Thyroid gland (tissue), 4 donors: Measurements from ENCODE around the gene LRP8. TPM values are rescaled to one million over a fixed set of nuclear protein-coding genes. Genes with fewer than 3 reads are reported as not detected.

Experiments used
- DNase-seq, 2 donors: peaks; one replicate each; pipeline ENCODE4 v3.0.0-alpha.2; 2019
- H3K27ac ChIP-seq, 3 donors: fragments of 200-600 bp; sonication (generic); 1 replicate in 2 of 3; 2 replicates in 1 of 3; pipeline ENCODE4 v1.5.1; 2016 to 2019; ENCODE audit warnings: mild to moderate bottlenecking in 1 of 3, moderate library complexity in 1 of 3
- H3K27me3 ChIP-seq: fragments of 200-600 bp; sonication (generic); one replicate; pipeline ENCODE4 v1.5.1; 2019
- H3K36me3 ChIP-seq, 2 donors: fragments of 200-600 bp; sonication (generic); one replicate each; pipeline ENCODE4 v1.5.1; 2016 to 2019
- H3K4me1 ChIP-seq, 2 donors: fragments of 200-600 bp; sonication (generic); one replicate each; pipeline ENCODE4 v1.5.1; 2017 to 2019
- H3K4me3 ChIP-seq, 3 donors: fragments of 200-600 bp; sonication (generic); replicated peaks in 1 of 3; 1 replicate in 2 of 3; 2 replicates in 1 of 3; pipeline ENCODE4 v1.5.1; 2016; ENCODE audit warnings: mild to moderate bottlenecking in 1 of 3
- H3K9me3 ChIP-seq: fragments of 200-600 bp; sonication (generic); one replicate; pipeline ENCODE4 v1.5.1; 2017
- POLR2A ChIP-seq, 2 donors: fragments of 450-650 bp; IDR thresholded peaks; one replicate each; pipeline ENCODE4 v1.6.1; 2017; ENCODE audit warnings: antibody characterized with exemption in 2 of 2, mild to moderate bottlenecking in 2 of 2, moderate library complexity in 1 of 2
- whole genome bisulfite sequencing, 2 donors: methylation state at CpG; one replicate each; pipeline ENCODE4 v1.1.5; 2017; 5-methylcytosine and 5-hydroxymethylcytosine counted together
- intact Hi-C: fragments of 100-400 bp; cut with DNase I; formaldehyde crosslinking; loops from one replicate; pipeline ENCODE4 v1.15.1; 2023
- total RNA-seq, 4 donors: library from RNA; depleted of rRNA; stranded (reverse); fragments of >200 nt; gene quantifications; one replicate each; pipeline ENCODE4 v1.2.3, GENCODE V29; 2016
- TF ChIP-seq, protein P1 (sequence below), 6 experiments: fragments of 200-600 bp in 3 of 6; fragments of 450-650 bp in 3 of 6; sonication (generic) in 3 of 6; IDR thresholded peaks; one replicate each; pipeline ENCODE4 v1.5.1; 2016 to 2019; ENCODE audit warnings: antibody characterized with exemption in 6 of 6, mild to moderate bottlenecking in 2 of 6, inconsistent platforms in 1 of 6, moderate library complexity in 1 of 6

LRP8 gene
- total RNA-seq, 4 donors from 2014 or later: 92.8 to 200 (median 143) TPM

DNA sequence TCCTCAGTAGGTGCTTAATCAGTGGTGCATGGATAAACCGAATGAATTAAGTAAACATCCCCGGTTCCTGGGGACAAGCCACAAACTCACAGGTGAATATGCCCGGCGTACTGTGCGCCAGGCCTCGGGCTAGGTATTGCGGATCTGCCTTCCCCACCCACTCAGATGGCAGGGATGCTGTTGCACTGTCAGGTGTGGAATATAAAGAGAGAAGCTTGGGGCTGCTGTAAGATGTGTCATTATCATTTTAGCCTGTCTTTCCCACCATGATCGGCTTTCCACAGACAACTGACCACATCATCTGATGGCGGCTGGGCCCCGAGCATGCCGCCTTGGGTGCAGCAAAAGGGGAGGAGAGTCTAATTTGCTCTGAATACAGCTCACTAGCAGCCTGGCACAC, 45.4 kb upstream of the LRP8 start:
- intact Hi-C loops: no loop called here
- TF ChIP-seq, protein P1, sequence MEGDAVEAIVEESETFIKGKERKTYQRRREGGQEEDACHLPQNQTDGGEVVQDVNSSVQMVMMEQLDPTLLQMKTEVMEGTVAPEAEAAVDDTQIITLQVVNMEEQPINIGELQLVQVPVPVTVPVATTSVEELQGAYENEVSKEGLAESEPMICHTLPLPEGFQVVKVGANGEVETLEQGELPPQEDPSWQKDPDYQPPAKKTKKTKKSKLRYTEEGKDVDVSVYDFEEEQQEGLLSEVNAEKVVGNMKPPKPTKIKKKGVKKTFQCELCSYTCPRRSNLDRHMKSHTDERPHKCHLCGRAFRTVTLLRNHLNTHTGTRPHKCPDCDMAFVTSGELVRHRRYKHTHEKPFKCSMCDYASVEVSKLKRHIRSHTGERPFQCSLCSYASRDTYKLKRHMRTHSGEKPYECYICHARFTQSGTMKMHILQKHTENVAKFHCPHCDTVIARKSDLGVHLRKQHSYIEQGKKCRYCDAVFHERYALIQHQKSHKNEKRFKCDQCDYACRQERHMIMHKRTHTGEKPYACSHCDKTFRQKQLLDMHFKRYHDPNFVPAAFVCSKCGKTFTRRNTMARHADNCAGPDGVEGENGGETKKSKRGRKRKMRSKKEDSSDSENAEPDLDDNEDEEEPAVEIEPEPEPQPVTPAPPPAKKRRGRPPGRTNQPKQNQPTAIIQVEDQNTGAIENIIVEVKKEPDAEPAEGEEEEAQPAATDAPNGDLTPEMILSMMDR (IDR thresholded peaks at IDR 0.05): no peak
- TF ChIP-seq POLR2A (IDR thresholded peaks at IDR 0.05): no peak
- Histone ChIP-seq H3K27ac (no peak overlapping the region), H3K9me3 (no peaks in the 10 kb centered on the region), H3K27me3 (no peaks in the 10 kb centered on the region), H3K4me3 (no peak overlapping the region), H3K36me3 (no peaks in the 10 kb centered on the region), H3K4me1 (no peaks in the 10 kb centered on the region)
- DNase-seq: no peak
- 87% methylated on average over 10 to 11 of the region's 11 CpGs for WGBS, 2 donors

DNA sequence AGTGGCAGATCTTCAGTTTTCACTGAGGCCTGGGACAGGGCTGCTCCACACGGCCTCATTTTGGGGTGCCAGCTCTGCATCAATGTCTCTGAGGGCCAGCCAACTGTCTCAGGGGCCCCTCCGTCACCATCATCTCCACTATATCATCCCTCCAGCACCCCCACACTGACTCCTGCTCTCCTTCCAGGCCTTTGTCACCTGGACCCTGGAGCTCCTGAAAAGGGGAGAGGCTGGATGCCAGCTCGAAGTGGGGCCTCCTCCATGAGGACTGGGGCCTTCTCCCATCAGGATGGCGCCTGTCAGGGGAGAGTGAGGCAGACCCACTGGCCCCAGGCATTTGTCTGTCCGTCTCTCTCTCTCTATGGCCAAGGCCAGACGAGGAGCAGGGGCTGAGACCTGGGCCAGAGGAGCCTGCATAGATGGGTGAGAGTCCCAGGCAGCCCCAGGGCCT, 44.7 kb upstream of the LRP8 start:
- TF ChIP-seq POLR2A (IDR thresholded peaks at IDR 0.05): no peak
- TF ChIP-seq, protein P1 (IDR thresholded peaks at IDR 0.05): no peak
- no peaks in the 10 kb centered on the region for H3K36me3 ChIP-seq
- no peak for DNase-seq

DNA sequence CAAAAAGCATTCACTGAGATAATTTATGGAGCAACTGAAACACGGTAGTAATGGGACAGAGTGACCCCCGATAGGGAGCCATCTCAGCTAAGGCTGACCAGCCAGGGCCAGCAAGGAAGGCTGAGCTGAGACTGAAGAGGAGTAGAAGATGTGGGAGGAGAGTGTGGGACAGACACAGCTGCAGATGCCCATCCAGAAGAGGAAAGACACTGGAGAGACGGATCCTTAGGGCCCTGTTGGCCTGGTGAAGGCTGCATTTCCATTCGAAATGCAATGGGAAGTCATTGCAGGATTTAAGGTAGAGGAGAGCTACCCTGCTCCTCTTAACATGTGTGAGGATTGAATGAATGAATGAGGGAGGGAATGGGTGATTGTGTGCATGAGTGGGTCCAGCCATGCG, 44.0 kb upstream of the LRP8 start:
- DNase-seq: no peak
- intact Hi-C loops: no loop called here
- no peaks in the 10 kb centered on the region for H3K9me3 ChIP-seq
- H3K4me3 ChIP-seq: no peak overlapping the region
- H3K36me3 ChIP-seq: no peaks in the 10 kb centered on the region
- no peaks in the 10 kb centered on the region for H3K4me1 ChIP-seq
- WGBS, 2 donors: 93 to 96% methylated on average over 5 of the region's 5 CpGs
- TF ChIP-seq, protein P1 (IDR thresholded peaks at IDR 0.05): no peak
- TF ChIP-seq POLR2A (IDR thresholded peaks at IDR 0.05): no peak
- no peak overlapping the region for H3K27ac ChIP-seq
- no peaks in the 10 kb centered on the region for H3K27me3 ChIP-seq

More for the DNA sequence above, 44.7 kb upstream of the LRP8 start:
- Histone ChIP-seq H3K27ac (no peak overlapping the region), H3K4me3 (no peak overlapping the region), H3K9me3 (no peaks in the 10 kb centered on the region), H3K27me3 (no peaks in the 10 kb centered on the region), H3K4me1 (no peaks in the 10 kb centered on the region)
- intact Hi-C loops: no loop called here
- WGBS, 2 donors: 88 to 92% methylated on average over 5 to 6 of the region's 6 CpGs

DNA sequence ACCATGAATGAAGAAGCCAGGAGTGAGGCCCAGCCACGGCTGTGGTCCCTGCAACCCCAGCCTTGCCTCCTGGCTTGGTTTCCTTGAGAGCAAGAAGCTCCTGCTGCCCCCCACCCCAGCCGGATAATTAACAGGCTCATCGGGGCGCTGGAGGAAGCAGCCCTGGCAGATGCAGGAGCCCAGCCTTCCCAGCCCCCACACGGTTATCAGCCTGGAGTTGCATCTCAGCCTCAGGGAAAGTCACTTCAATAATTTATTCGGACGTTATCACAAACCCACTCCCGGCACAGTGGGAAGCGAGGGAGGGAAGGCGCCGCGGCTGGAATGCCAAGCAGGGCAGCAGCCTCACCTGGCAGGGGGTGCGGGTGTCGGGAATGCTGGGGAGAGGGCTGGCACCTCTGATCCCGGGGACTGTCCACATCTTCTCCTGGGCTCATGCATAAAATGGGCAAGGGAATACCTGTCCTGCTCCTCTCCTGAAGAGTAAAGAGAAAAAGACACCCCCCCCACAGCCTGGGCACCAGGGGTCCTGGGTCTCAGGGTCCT, 43.3 kb upstream of the LRP8 start:
- H3K27me3 ChIP-seq: no peaks in the 10 kb centered on the region
- no peaks in the 10 kb centered on the region for H3K4me1 ChIP-seq
- no peak for DNase-seq
- no peak overlapping the region for H3K27ac ChIP-seq
- H3K36me3 ChIP-seq: no peaks in the 10 kb centered on the region
- intact Hi-C loops: no loop called here
- no peak for TF ChIP-seq POLR2A (IDR thresholded peaks at IDR 0.05)
- TF ChIP-seq, protein P1 (IDR thresholded peaks at IDR 0.05): no peak
- no peak overlapping the region for H3K4me3 ChIP-seq
- H3K9me3 ChIP-seq: no peaks in the 10 kb centered on the region
- 69 to 73% methylated on average over 12 to 15 of the region's 15 CpGs for WGBS, 2 donors

DNA sequence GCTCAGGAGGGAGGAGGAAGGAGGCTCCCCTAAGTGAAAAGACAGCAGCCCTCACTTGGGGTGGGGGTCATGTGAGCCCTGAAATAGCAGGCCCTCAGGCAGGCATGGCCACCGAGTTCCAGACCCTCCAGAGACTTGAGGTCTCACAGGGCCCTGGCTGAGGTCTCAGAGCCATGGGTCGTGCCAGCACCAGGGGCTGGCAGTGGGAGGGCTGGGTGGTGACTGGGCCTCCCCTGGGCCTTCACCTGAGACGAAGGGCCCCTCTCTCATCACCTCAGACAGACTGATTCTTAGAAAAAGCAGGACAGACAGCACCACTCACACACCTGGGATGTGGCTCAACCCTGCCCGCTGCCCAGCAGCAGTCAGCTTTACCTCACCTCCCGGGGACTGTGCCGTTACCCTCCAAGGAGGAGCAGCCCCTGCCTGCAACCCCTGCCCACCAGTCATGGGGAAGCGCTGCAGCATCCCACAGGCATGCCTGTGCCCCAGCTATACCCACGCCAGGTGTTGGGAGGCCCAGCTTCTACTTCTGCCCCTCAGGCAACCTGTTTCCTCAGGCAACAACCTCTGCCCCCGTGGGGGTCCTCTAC, 42.6 kb upstream of the LRP8 start:
- no peak for DNase-seq

More for the DNA sequence above, 42.6 kb upstream of the LRP8 start:
- Histone ChIP-seq H3K36me3 (no peaks in the 10 kb centered on the region), H3K9me3 (no peaks in the 10 kb centered on the region), H3K4me3 (no peak overlapping the region), H3K27me3 (no peaks in the 10 kb centered on the region), H3K4me1 (peaks cover 4% of the 10 kb centered on the region in 2 donors), H3K27ac (no peak overlapping the region)
- TF ChIP-seq, protein P1 (IDR thresholded peaks at IDR 0.05): no peak
- TF ChIP-seq POLR2A (IDR thresholded peaks at IDR 0.05): no peak
- intact Hi-C loops: no loop called here
- WGBS, 2 donors: 86% methylated on average over 2 to 5 of the region's 9 CpGs
